GM12878 (cell line): ENCODE results near the gene BIN1. TPM values are rescaled to one million over a fixed set of nuclear protein-coding genes. Genes with fewer than 3 reads are reported as not detected.

Experiments used
- ATAC-seq: fragments of 200-7000 bp; cut with Tn5 transposase; 3 replicates; pipeline ENCODE4 v1.9.1; 2020; ENCODE audit warnings: mild to moderate bottlenecking, moderate library complexity
- BruUV-seq: library from RNA; stranded (reverse); fragments of 400-500 nt; replicated peaks from 2 replicates; lab custom pipeline; 2021; lab: Mats Ljungman, UMichigan
- CTCF ChIA-PET: fragments of 300-600 bp; sonication (Branson Sonifier 250); formaldehyde crosslinking; extraction: SDS; loops from one replicate; lab custom pipeline; 2021; ENCODE audit warnings: inconsistent platforms; lab: Yijun Ruan, JAX
- POLR2A ChIA-PET: fragments of 350-600 bp; formaldehyde crosslinking; extraction: SDS; loops from one replicate; lab custom pipeline; 2021; ENCODE audit warnings: inconsistent platforms; lab: Charles Lee
- RAD21 ChIA-PET: fragments of 300-600 bp; sonication (Branson Sonifier 250); formaldehyde crosslinking; loops from one replicate; lab custom pipeline; 2023; ENCODE audit warnings: antibody characterized with exemption; ENCODE audit not compliant: unreplicated experiment; lab: Charles Lee
- SMC1A ChIA-PET: fragments of 300-600 bp; sonication (Branson Sonifier 250); formaldehyde crosslinking; loops from one replicate; lab custom pipeline; 2023; ENCODE audit not compliant: unreplicated experiment, uncharacterized antibody; lab: Charles Lee
- DNase-seq: peaks from one replicate; pipeline ENCODE4 v3.0.0-alpha.2; 2011; ENCODE audit warnings: low read depth, low spot score
- FAIRE-seq: peaks from 3 replicates; lab custom pipeline; 2011; peaks lifted over from hg19 to GRCh38; lab: Jason Lieb, UNC
- H2AFZ ChIP-seq: 2 replicates; pipeline ENCODE4 v1.6.0; 2011; ENCODE audit warnings: low read depth, low read length, control low read depth; ENCODE audit not compliant: control insufficient read depth
- H3K27ac ChIP-seq: 2 replicates; pipeline ENCODE4 v1.5.1; 2011; ENCODE audit warnings: control low read depth; ENCODE audit not compliant: control insufficient read depth, insufficient read depth
- H3K27me3 ChIP-seq, 2 experiments: replicated peaks in 1 of 2; 2 replicates each; pipeline versions ENCODE4 v1.6.0 to v1.6.1; 2011; ENCODE audit warnings: low read length in 1 of 2; ENCODE audit not compliant: control insufficient read depth in 2 of 2, insufficient read depth in 2 of 2
- H3K36me3 ChIP-seq, 2 experiments: 2 replicates each; pipeline ENCODE4 v1.5.1; 2011; ENCODE audit warnings: low read length in 1 of 2; ENCODE audit not compliant: control insufficient read depth in 2 of 2, insufficient read depth in 2 of 2
- H3K4me1 ChIP-seq: 2 replicates; pipeline ENCODE4 v1.6.1; 2011; ENCODE audit warnings: mild to moderate bottlenecking, low read length, moderate library complexity, mixed read lengths; ENCODE audit not compliant: control insufficient read depth, insufficient read depth
- H3K4me2 ChIP-seq: 2 replicates; pipeline ENCODE4 v1.6.0; 2011; ENCODE audit warnings: control low read depth; ENCODE audit not compliant: control insufficient read depth, insufficient read depth
- H3K4me3 ChIP-seq: fragments of 200-600 bp; sonication (generic); 2 replicates; pipeline ENCODE4 v1.5.1; 2016
- H3K79me2 ChIP-seq: 2 replicates; pipeline ENCODE4 v1.6.0; 2011; ENCODE audit warnings: low read length; ENCODE audit not compliant: control insufficient read depth, insufficient read depth
- H3K9ac ChIP-seq: 2 replicates; pipeline ENCODE4 v1.8.0; 2011; ENCODE audit warnings: low read length, control low read depth, mixed read lengths; ENCODE audit not compliant: control insufficient read depth, insufficient read depth
- H3K9me3 ChIP-seq: replicated peaks from 3 replicates; pipeline ENCODE4 v1.5.1; 2011; ENCODE audit warnings: mild to moderate bottlenecking, low read length; ENCODE audit not compliant: control insufficient read depth, insufficient read depth
- H4K20me1 ChIP-seq: 2 replicates; pipeline ENCODE4 v1.6.0; 2011; ENCODE audit not compliant: control insufficient read depth, insufficient read depth
- CREM ChIP-seq: IDR thresholded peaks from 2 replicates; pipeline ENCODE4 v1.6.1; 2014; ENCODE audit warnings: antibody characterized with exemption, low read depth
- FOS ChIP-seq: IDR thresholded peaks from 3 replicates; pipeline ENCODE4 v1.6.1; 2011; ENCODE audit warnings: borderline replicate concordance; ENCODE audit not compliant: insufficient read length; ENCODE audit errors: extremely low read depth
- NFIC ChIP-seq: IDR thresholded peaks from 2 replicates; pipeline ENCODE4 v1.6.1; 2012; ENCODE audit warnings: low read depth, mild to moderate bottlenecking, inconsistent platforms, low read length, moderate library complexity
- NR2C2 ChIP-seq: IDR thresholded peaks from 2 replicates; pipeline ENCODE4 v1.6.1; 2011; ENCODE audit warnings: borderline replicate concordance, low read depth; ENCODE audit not compliant: control insufficient read depth, insufficient read length
- NR2F1 ChIP-seq: fragments of 450-650 bp; conservative IDR thresholded peaks from 2 replicates; pipeline ENCODE4 v1.6.1; 2017; ENCODE audit warnings: mild to moderate bottlenecking
- POLR2A ChIP-seq: IDR thresholded peaks from 2 replicates; pipeline ENCODE4 v1.6.1; 2011; ENCODE audit warnings: low read depth, mild to moderate bottlenecking, low read length
- POLR2AphosphoS5 ChIP-seq: IDR thresholded peaks from 2 replicates; pipeline ENCODE4 v1.6.1; 2011; ENCODE audit warnings: mild to moderate bottlenecking, low read length, inconsistent platforms
- SMAD1 ChIP-seq: fragments of 450-650 bp; IDR thresholded peaks from 2 replicates; pipeline ENCODE4 v1.6.1; 2018; ENCODE audit warnings: mild to moderate bottlenecking, low read depth; ENCODE audit not compliant: partially characterized antibody
- ZBED1 ChIP-seq: IDR thresholded peaks from 2 replicates; pipeline ENCODE4 v1.6.1; 2016; ENCODE audit warnings: borderline replicate concordance
- ZZZ3 ChIP-seq: IDR thresholded peaks from 2 replicates; pipeline ENCODE4 v1.6.1; 2011; ENCODE audit warnings: low read depth; ENCODE audit not compliant: control insufficient read depth, insufficient read length
- WGBS: methylation state at CpG from one replicate; pipeline ENCODE4 v1.1.6; 2016; ENCODE audit warnings: low lambda C conversion rate; ENCODE audit not compliant: insufficient replicate concordance, insufficient coverage; ENCODE audit errors: missing lambda C conversion rate; 5-methylcytosine and 5-hydroxymethylcytosine counted together
- in situ Hi-C: fragments of 300-500 bp; cut with MboI; formaldehyde crosslinking; loops from 9 replicates; pipeline ENCODE4 v1.14.3; 2018; ENCODE audit warnings: mixed read lengths
- intact Hi-C: fragments of 100-400 bp; cut with micrococcal nuclease; formaldehyde crosslinking; loops from one replicate; pipeline ENCODE4 v1.14.2; 2022; ENCODE audit not compliant: unreplicated experiment
- polyA plus RNA-seq, 11 experiments: library from polyadenylated mRNA; depleted of rRNA in 4 of 11; unstranded in 6 of 11; stranded (reverse) in 5 of 11; fragments of >200 nt; fragmentation: Nextera tagmentation in 4 of 11; fragmentation: Illumina TruSeq in 1 of 11; extraction: Ambion mirVana in 4 of 11; extraction: Trizol in 1 of 11; gene quantifications; 1 replicate in 1 of 11; 2 replicates in 10 of 11; pipeline versions ENCODE4 v1.2.1 to v1.2.3, GENCODE V29; 2011 to 2016; ENCODE audit warnings: inconsistent platforms in 2 of 11, missing spikeins in 2 of 11, low read depth in 1 of 11
- total RNA-seq, 4 experiments: library from RNA; depleted of rRNA in 3 of 4; stranded (reverse); fragments of >200 nt in 3 of 4; fragmentation: Illumina TruSeq in 1 of 4; extraction: Trizol in 1 of 4; gene quantifications; 2 replicates each; pipeline versions ENCODE4 v1.2.1 to v1.2.3, GENCODE V29; 2013 to 2021
- TF ChIP-seq, protein P1 (sequence below): fragments of 450-650 bp; IDR thresholded peaks from 2 replicates; pipeline ENCODE4 v1.6.1; 2017; ENCODE audit warnings: low read depth, mild to moderate bottlenecking, moderate library complexity
- TF ChIP-seq, protein P2 (sequence below): IDR thresholded peaks from 2 replicates; pipeline ENCODE4 v1.6.1; 2012; ENCODE audit warnings: low read depth, low read length, improper control_type of control experiment
- TF ChIP-seq, protein P3 (sequence below): fragments of 450-650 bp; IDR thresholded peaks from 2 replicates; pipeline ENCODE4 v1.6.1; 2018; ENCODE audit warnings: borderline replicate concordance, mild to moderate bottlenecking; ENCODE audit not compliant: partially characterized antibody
- TF ChIP-seq, protein P4 (sequence below): fragments of 450-650 bp; formaldehyde crosslinking; IDR thresholded peaks from 2 replicates; pipeline ENCODE4 v1.4.0; 2022; ENCODE audit warnings: mild to moderate bottlenecking, moderate library complexity
- TF ChIP-seq, protein P5 (sequence below): IDR thresholded peaks from 2 replicates; pipeline ENCODE4 v1.6.1; 2011; ENCODE audit warnings: low read depth, low read length, improper control_type of control experiment, borderline replicate concordance

Gene BIN1
- total and polyA plus RNA-seq, 10 of the 15 experiments (the other 5 are each of a cell fraction or from before 2014, with no cell fraction given): 0.32 to 21.3 (median 11.2) TPM

DNA sequence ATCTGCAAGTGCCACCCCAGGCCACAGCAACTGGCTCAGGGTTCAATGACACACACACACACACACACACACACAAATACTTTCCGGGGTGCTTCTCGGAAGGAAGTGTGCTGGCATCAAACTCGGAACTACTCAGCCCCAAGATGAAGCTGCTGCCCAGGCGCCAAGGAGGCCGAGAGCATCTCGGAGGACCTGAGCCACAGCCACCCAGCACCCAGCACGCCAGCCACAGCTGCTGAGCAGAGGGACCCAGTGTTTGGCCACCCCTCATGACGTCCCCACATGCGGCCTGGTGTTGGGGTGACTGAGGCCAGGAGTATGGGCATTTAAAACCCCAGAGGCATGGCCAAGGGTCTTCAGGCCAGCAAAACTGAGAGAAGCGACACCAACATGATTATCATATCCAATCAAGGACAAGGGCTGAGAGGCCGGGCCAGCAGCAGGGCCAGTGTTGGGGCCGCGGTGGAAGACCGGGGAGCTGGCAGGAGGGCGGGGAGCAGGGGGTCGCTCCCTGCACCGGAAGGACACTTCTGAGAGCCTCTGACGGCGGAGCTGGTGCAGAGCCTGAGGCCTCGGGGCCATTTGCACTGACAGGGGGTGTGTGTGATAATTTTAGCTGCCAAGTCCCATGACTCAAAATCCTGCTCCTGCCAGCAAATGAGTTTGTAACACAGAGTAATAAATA, 61.8 kb downstream of the BIN1 start:
- no peak for ATAC-seq
- RAD21 ChIA-PET: no interaction called here
- no TSS peak for BruUV-seq
- Histone ChIP-seq H3K36me3 (no peaks in the 10 kb centered on the region), H4K20me1 (no peaks in the 10 kb centered on the region), H3K79me2 (no peaks in the 10 kb centered on the region), H3K4me1 (peaks cover under 1% of the 10 kb centered on the region), H3K27ac (no peak overlapping the region), H3K9me3 (no peaks in the 10 kb centered on the region; the same call in 2 of the 3 replicates), H2AFZ (no peak overlapping the region)
- POLR2A ChIA-PET: no interaction called here
- TF ChIP-seq, protein P1, sequence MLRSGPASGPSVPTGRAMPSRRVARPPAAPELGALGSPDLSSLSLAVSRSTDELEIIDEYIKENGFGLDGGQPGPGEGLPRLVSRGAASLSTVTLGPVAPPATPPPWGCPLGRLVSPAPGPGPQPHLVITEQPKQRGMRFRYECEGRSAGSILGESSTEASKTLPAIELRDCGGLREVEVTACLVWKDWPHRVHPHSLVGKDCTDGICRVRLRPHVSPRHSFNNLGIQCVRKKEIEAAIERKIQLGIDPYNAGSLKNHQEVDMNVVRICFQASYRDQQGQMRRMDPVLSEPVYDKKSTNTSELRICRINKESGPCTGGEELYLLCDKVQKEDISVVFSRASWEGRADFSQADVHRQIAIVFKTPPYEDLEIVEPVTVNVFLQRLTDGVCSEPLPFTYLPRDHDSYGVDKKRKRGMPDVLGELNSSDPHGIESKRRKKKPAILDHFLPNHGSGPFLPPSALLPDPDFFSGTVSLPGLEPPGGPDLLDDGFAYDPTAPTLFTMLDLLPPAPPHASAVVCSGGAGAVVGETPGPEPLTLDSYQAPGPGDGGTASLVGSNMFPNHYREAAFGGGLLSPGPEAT: no peak
- TF ChIP-seq, protein P2, sequence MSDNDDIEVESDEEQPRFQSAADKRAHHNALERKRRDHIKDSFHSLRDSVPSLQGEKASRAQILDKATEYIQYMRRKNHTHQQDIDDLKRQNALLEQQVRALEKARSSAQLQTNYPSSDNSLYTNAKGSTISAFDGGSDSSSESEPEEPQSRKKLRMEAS: no peak
- TF ChIP-seq POLR2AphosphoS5: no peak
- TF ChIP-seq ZBED1: no peak
- TF ChIP-seq NFIC: no peak
- no peak for TF ChIP-seq SMAD1
- TF ChIP-seq POLR2A: no peak
- no peak for TF ChIP-seq ZZZ3
- TF ChIP-seq FOS: no peak
- TF ChIP-seq, protein P3, sequence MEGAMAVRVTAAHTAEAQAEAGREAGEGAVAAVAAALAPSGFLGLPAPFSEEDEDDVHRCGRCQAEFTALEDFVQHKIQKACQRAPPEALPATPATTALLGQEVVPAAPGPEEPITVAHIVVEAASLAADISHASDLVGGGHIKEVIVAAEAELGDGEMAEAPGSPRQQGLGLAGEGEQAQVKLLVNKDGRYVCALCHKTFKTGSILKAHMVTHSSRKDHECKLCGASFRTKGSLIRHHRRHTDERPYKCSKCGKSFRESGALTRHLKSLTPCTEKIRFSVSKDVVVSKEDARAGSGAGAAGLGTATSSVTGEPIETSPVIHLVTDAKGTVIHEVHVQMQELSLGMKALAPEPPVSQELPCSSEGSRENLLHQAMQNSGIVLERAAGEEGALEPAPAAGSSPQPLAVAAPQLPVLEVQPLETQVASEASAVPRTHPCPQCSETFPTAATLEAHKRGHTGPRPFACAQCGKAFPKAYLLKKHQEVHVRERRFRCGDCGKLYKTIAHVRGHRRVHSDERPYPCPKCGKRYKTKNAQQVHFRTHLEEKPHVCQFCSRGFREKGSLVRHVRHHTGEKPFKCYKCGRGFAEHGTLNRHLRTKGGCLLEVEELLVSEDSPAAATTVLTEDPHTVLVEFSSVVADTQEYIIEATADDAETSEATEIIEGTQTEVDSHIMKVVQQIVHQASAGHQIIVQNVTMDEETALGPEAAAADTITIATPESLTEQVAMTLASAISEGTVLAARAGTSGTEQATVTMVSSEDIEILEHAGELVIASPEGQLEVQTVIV: no peak
- no peak for TF ChIP-seq NR2C2
- TF ChIP-seq, protein P4, sequence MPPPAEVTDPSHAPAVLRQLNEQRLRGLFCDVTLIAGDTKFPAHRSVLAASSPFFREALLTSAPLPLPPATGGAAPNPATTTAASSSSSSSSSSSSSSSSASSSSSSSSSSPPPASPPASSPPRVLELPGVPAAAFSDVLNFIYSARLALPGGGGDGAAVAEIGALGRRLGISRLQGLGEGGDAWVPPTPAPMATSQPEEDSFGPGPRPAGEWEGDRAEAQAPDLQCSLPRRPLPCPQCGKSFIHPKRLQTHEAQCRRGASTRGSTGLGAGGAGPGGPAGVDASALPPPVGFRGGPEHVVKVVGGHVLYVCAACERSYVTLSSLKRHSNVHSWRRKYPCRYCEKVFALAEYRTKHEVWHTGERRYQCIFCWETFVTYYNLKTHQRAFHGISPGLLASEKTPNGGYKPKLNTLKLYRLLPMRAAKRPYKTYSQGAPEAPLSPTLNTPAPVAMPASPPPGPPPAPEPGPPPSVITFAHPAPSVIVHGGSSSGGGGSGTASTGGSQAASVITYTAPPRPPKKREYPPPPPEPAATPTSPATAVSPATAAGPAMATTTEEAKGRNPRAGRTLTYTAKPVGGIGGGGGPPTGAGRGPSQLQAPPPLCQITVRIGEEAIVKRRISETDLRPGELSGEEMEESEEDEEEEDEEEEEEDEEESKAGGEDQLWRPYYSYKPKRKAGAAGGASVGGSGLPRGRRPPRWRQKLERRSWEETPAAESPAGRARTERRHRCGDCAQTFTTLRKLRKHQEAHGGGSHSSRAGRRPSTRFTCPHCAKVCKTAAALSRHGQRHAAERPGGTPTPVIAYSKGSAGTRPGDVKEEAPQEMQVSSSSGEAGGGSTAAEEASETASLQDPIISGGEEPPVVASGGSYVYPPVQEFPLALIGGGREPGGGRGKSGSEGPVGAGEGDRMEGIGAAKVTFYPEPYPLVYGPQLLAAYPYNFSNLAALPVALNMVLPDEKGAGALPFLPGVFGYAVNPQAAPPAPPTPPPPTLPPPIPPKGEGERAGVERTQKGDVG (CRISPR knock-in tag): no peak
- TF ChIP-seq NR2F1: no peak
- TF ChIP-seq, protein P5, sequence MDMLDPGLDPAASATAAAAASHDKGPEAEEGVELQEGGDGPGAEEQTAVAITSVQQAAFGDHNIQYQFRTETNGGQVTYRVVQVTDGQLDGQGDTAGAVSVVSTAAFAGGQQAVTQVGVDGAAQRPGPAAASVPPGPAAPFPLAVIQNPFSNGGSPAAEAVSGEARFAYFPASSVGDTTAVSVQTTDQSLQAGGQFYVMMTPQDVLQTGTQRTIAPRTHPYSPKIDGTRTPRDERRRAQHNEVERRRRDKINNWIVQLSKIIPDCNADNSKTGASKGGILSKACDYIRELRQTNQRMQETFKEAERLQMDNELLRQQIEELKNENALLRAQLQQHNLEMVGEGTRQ: no peak
- TF ChIP-seq CREM: no peak
- TF ChIP-seq, all 136 proteins: peak for 0
- ChIA-PET CTCF (no interaction called here), SMC1A (no interaction called here)
- in situ Hi-C loops (no loop called here), intact Hi-C loops (no loop called here)
- DNase-seq: no peak
- no peak for FAIRE-seq
- no peak overlapping the region for H3K9ac ChIP-seq
- no peaks in the 10 kb centered on the region for H3K27me3 ChIP-seq
- WGBS: 81% methylated on average over 20 of the region's 20 CpGs
- H3K4me3 ChIP-seq: no peak overlapping the region
- H3K4me2 ChIP-seq: no peak overlapping the region
